GF-D8 (cell line): ENCODE measurements around the gene PLEKHA5.
"Not testable (repeated sequence)": the region's sequence is repeated elsewhere in the genome, so short reads cannot be mapped to it uniquely, and the experiment has no call there.

Source experiments
- DNase-seq: peaks from one replicate; lab custom pipeline; 2025; lab: John Stamatoyannopoulos, UW

The PLEKHA5 gene

DNA sequence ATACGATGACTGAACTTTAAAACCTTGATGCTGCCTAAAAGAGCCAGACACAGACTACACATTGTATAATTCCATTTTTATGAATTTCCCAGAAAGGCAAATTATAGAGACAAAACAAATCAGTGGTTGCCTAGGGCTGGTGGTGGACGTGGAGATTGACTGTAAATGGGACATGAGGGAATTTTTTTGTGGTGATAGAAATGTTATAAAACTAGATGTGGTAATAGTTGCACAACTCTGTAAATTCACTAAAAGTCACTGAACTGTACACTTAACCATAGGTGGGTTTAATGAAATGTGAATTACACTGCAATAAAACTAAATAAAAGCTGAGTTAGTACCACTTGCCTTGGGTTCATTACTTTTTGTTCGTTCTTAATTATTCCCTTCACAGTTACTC is 72.1 kb downstream of the PLEKHA5 start:
- DNase-seq, result no peak

DNA sequence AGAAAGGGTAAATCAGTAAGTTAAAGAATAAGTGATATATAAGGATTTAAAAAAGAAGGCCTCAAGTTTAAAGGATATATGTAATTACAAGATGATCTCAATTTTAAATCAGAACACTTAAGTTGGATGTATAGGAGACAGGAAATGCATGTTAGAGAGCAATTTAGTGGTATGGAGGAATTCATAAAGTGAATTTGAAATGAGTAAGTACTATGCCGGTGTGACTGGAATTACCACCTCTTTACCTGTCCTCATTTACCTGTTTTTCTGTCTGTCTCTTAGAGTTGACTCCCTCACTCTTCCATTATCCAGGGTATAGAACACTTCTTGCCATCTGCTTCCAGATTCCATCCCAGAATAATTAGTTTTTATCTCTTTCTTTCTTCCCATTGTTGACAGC is 73.5 kb downstream of the PLEKHA5 start:
- DNase-seq, result no peak

DNA sequence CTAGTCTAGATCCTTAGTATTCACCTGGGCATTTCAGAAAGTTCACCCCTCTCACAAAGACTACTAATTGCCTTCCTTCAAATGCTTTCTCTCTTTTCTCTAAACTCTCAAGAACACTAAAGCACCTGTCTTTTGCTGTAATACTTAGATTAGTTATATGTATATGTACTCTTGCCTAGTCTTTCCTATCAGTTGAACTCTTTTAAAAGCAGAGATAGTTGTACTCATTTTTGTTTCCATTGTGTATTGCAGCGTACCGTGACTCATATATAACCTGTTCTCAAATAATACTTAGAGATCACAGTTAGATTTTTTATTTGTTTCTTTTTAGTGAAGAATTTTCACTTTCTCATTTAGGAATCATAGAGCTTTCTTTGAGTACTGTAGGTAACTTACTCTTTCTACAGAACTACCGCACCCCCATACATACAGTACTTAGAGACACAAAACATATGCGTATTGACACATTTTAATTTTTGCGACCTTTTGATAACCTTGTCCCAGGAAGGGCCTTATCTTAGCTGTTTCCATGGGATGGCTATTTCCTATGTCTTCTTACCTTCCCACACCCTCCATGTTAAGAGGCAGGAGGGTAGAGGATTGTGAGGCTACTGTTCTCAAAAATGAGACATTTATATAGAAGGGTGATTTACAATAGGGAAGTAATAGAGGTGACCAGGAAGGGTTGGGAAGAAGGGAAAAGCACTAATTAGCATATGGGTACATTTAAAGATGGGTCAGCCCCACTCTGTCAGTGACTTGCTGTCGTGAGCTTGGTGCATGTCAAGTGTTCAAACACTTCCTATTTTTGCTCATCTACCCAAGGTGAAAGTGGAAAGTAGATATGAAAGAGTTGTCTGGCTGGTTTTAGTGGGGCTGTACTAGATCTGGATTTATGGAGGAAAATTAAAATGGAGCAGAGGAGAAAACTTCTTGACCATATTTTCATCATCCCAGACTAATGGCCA is 74.3 kb downstream of the PLEKHA5 start:
- DNase-seq, result no peak

DNA sequence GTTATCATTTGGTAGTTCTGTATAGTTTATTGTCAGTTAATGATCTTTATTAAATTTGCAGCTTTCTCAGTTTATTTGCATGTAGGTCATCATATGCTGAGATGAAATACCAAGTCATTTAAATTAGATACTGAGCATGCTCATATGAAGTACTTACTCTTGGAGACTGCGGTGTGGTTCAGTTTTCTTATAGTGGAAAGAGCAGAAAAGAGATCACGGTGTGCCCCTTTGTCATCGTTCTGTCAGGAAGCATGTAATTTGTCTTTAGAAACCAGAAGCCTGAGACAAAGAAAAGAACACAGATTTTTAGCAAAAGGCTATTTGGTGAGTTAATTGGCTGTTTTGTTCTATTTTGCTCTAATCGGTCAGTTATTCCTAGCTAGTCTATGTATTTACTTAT is 75.6 kb downstream of the PLEKHA5 start:
- no peak for DNase-seq

DNA sequence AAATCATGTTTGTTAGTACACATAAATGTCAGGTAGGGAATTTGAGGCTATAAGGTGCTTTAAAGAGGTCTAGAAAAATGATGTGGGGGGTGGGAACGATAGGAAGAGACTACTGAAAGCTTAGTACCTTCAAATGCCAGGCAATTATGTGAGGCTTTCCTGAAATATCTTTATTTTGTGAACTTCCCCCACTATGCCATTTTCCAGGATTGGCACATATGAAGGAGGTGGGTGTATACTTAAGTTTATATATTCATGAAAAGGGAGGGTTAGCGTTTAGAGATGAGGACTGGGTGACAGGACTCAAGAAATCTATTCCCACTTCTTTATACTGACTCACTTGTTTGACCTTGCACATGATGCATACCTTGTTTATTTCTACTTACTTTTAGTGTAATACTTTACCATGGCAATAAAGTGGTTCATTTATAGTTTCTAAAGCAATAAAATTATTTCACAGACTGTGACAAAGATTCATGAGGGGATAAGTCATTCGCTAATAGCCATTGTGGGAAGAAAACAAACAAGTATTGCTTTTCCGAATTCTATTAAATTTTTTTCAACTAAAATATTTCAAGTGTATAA is 77.1 kb downstream of the PLEKHA5 start:
- no peak for DNase-seq

DNA sequence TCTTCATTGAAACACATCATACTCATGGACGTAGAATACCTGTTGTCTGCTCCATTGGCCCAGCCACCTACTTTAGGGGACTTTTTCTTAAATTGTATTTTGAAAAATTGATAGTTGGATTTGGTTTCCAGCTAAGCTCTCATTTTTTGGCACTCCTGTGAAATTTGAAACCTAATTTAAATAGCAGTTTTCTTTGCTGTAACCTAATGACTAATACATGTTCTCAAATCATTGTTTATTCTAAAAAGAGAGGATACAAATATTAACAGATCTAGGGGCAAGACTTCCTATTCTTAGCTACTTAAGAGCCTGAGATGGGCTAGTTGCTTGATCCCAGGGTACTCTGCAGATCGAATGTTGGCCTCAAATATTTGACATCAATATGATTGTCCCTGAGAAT is 78.9 kb downstream of the PLEKHA5 start:
- DNase-seq, result no peak

DNA sequence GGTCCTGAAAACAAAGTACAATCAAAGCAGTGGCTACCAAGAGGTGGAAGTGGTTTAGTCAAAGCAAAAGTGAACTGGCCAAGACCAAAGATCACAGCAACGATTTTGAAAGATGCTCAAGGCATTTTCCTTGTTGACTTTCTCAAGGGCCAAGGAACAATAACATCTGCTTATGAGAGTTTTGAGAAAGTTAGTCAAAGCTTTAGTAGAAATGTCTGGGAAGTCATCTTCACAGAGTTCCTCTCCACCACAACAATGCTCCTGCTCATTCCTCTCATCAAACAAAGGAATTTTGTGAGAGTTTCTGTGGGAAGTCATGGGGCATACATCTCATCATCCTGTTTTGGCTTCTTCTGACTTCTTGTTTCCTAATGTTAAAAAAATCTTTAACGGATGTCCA is 80.1 kb downstream of the PLEKHA5 start:
- no peak for DNase-seq

DNA sequence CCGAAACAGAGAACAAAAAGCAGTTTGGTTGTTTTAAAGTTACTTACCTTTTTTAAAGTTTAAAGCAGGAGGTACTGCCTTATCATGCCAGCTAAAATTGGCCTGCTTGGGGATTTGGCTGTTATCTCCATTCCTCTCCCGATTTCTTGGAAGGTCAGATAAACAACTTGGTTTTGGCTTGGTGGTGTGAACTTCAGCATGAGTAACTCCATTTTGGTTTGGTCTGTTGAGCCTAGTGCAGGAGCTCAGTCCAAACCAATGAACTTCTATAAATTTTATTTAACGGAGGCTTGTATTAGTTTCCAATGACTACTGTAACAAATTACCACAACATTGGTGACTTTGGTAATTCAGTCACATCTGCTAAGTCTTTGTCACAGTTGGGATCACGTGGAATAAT is 82.3 kb downstream of the PLEKHA5 start:
- DNase-seq, result no peak

DNA sequence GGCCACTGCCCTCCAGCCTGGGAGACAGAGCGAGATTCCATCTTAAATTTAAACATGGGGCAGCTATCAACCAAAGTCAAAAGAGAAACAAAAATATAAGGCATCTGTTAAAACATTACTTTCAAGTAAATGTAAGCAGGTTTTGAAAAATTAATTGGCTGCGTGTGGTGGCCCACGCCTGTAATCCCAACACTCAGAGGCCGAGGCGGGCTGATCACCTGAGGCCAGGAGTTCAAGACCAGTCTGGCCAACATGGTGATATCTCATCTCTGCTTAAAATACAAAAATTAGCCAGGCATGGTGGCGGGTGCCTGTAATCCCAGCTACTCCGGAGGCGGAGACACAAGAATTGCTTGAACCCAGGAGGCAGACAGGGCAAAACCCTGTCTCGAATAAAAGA is 82.7 kb downstream of the PLEKHA5 start:
- no peak for DNase-seq

DNA sequence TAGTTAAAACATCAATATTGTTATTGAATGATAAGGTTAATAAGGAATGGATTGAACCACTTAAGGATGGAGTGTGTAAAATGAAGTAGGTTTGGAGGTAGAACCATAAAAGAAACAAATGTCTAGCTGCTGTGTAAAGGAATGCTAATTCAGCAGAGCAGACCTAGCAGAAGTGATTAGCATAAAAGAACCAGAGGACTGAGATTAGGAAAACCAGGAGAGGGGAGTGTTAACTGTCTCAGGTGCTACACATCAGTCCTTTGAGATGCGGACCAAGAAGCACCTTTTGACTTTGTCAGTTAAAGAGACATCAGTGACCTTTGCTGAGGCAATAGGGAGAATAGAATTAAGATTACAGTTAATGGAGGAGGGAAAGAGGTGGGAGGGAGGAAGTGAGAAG is 84.5 kb downstream of the PLEKHA5 start:
- DNase-seq, result no peak

DNA sequence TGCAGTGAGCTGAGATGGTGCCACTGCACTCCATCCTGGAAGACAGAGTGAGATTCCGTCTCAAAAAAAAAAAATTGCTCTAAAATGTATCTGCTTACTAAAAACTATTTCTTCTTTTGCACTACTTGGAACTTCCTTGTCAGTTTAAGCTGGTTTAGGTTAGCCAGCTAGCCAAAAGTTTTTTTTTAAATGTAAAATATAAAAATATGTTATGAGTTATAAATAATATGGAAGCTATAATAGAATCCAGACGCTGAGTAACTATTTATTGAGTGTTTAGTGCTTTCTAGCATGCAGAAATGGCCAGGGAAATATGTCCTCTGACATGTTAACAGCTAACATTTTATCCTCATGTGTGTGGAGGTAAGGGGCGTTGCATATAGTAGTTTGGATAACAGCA is 85.6 kb downstream of the PLEKHA5 start:
- DNase-seq, result no peak

DNA sequence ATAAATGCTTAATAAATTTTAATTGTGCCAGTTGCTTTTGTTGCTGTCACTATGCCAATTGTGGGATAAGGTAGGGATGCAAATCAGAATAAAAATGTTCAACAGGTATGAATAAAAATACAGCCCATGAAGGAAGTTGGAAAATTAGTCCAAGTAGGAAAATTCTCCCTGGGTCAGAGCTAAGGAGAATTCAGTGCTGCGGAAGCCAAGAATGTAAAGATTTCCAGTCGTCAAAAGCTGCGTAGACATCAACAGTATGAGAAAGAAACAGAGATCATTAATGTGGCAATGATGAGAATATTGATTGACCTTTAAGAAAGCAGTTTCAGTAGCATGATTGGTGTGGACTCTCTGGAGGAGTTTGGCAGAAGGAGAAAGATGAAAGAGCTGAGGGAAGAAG is 87.9 kb downstream of the PLEKHA5 start:
- DNase-seq, result no peak

DNA sequence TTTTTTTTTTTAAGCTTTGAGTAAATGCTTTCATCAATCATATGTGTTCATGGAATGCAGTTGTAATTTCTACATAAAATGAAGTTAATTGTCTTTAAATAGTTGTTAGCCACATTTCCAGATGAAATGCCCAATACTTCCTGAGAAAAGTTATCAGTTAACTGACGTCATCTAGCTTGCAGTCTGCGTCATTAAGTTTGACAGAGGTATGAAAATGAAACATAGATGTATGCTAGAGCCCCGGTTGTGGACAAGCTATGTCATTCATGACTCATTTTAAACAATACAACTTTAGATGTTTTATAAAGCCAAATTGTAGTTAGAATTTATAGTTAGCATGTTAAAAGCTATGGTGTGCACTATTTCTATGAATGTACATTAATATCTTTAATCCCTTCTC is 90.7 kb downstream of the PLEKHA5 start:
- DNase-seq, result no peak

DNA sequence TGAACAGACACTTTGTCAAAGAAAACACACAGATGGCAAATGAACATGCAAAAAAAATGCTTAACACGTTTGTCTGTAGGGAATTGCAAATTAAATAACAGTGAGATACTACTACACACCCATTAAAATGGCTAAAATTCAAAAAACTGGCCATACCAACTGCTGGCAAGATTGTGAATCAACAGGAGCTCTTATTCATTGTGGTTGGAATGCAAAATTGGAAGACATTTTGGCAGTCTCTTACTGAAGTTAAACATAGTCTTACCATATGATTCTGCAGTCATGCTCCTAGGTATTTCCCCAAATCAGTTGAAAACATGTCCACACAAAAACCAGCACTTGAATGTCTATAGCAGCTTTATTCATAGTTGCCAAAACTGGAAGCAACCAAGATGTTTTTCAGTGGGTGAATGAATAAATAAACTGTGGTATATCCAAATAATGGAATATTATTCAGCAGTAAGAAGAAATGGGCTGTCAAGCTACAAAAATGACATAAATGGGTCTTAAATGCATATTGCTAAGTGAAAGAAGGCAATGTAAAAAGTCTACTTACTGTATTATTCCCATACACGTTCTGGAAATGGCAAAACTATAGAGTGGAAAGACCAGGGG is 91.4 kb downstream of the PLEKHA5 start:
- DNase-seq, result no peak

DNA sequence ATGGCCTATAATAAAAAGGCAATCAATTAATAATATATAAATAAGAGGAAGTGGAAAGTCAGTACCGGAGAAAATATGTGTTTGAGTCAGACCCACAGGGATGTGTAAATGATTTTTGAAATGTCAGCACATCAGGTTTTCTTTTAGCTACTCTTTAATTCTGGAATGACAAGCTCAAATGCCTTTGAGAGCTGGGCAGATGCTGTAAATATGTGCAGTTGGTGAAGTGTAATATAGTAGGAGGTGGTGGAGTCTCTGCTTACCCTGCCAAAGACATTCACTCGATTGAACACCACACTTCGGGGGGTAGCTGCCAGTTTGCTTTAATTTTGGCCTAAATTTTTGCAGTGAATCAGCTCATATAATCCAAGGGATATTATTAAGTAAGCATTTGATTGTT is 93.0 kb downstream of the PLEKHA5 start:
- no peak for DNase-seq

DNA sequence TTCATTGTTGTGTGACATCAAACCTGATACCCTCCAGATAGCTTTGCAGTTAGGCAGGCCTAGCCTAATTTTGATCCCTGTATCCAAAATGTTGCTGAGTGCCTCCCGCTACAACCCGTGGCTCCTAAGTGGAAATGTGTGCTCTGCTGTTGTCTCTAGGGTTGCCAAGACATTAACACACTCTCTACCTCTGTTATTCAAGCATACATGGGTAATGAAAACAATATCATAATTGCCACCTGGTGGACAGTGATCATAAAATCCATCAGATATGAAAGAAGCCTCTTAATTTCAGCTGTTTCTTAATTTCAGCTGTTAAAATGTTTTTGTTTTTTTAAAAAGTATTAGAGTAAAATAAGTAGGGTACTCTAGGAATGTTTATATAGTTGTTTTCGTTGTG is 93.5 kb downstream of the PLEKHA5 start:
- DNase-seq, result no peak

DNA sequence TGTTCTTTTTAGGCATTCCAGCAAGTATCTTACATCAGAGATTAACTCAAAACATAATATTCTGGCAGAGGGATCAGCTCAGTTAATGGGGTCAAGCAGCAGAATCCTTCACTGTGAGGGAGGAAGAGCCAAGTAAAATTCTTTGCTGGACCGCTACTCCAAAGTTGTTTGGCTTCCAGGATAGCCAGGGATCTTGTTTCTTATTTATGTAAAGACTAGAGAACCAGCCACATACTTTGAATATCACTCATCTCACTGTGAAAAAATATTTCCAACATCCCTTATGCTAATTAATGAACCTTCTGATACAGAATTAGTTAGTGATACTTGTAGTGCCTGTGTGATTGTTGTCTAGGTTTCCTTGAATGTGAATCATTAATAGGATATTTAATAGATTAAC is 94.2 kb downstream of the PLEKHA5 start:
- no peak for DNase-seq

DNA sequence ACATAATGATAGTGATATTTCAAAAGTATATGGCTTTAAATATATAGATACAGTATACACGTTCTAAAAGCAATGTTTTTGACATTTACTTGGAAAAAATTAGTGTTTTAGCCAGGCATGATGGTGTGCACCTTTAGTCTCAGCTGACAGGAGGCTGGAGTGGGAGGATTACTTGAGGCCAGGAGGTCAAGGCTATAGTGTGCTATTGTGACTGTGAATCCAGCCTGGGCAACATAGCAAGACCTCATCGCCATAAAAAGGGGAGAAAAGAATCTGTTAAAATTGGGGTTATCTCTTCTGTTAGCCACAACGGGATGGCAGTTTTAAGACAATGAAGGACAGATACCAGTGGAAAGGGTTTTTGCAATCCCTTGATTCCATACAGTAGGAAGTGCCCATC is 95.2 kb downstream of the PLEKHA5 start:
- DNase-seq, result no peak

DNA sequence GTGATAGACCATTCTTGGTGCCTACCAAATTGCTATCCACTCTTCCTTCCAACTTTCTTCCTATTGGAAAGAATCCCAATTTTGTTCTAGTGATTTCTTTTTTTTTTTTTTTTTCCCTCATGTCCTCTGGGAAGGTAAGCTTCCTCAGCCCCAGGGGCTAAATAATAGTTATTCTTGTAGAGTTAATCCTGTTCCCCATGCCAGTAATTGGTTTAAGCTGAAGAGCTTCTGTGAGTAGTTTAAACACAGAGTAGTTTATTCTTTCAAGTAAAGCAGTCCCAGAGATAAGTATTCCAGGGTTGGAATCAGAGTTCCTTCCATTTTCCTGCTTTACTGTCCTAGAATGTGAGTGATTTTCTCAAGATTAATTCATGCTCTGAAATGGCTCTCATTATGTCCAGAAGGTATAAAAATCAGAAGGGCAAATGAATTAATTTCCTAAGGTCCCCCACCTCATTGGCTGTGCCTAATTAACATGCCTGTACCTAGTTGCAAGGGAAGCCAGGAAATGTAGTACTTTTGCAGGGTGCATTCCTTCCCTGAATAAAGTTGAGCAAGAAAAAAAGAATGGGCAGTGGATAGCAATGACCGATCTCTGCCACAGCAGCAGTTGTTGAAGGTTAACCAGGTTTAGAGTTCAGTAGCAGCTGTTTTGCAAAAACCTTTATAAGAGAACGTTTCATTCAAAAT is 97.8 kb downstream of the PLEKHA5 start:
- DNase-seq, result no peak

DNA sequence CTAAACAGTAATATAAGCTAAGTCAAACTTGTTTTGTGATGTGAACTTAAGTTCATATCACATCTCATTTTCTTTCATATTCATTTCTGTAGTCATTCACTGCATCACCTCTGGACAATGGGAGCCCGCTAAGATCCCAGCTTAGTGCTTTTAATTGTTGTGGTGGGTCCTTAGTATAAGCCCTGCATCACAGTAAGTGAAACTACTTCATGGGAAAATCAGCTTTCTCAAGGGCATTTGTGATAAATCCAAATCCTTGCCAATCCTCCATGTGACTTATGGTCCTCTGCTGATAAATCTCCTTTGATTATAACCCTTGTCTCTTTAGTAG is 98.3 kb downstream of the PLEKHA5 start:
- DNase-seq, result no peak

DNA sequence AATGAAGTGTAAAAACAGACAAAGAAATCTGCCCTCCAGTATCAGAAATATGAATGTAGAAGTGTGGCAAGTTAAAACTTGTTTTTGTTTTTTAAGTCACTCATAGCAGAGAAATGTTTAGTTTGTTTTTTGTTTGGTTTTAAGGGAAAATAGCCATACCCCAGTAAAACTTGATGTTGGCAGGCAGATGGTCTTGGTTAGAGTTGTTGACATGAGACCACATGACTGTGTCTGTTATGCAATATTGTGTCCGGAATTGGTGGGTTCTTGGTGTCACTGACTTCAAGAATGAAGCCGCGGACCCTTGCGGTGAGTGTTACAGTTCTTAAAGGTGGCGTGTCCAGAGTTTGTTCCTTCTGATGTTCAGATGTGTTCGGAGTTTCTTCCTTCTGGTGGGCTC is 99.5 kb downstream of the PLEKHA5 start:
- DNase-seq, result not testable (repeated sequence)

DNA sequence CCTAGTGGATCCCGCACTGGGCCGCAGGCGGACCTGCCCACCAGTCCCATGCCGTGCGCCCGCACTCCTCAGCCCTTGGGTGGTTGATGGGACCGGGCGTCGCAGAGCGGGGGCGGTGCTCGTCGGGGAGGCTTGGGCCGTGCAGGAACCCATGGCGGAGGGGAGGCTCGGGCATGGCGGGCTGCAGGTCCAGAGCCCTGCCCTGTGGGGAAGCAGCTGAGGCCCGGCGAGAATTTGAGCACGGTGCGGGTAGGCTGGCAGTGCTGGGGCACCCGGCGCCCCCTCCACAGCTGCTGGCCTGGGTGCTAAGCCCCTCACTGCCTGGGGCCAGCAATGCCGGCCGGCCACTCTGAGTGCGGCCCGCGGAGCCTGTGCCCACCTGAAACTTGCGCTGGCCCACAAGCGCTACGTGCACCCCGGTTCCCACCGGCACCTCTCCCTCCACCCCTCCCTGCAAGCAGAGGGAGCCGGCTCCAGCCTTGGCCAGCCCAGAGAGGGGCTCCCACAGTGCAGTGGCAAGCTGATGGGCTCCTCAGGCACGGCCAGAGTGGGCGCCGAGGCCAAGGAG is 100.8 kb downstream of the PLEKHA5 start:
- no peak for DNase-seq

DNA sequence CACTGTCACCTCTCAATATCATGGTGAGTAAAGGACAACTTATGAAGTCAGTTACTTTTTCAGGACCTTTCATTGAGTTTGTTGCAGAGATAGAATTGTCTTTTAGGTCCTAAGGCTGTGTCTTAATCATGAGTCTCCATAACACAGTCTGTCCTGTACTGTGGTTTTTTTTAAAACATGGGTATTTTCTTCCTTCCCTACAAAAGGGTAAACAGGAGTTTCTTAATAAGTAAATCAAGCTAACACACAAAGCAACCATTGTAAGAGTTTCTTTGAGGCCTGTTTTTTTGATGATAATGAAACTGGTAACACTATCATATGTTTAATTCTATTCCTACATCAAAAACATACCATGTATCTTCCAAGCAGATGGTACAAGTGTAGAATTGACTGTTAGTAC is 101.4 kb downstream of the PLEKHA5 start:
- no peak for DNase-seq
